Tibial artery (tissue), 4 donors: ENCODE measurements around the gene TIMM50.

ENCODE experiments used
- DNase-seq, 2 donors: peaks; one replicate each; pipeline ENCODE4 v3.0.0-alpha.2; 2019
- H3K27ac ChIP-seq, 2 donors: fragments of 200-600 bp; sonication (generic) in 1 of 2; 1 replicate in 1 of 2; 2 replicates in 1 of 2; pipeline ENCODE4 v1.5.1; 2018 to 2019; ENCODE audit warnings: mild to moderate bottlenecking in 1 of 2
- H3K27me3 ChIP-seq, 2 donors: fragments of 200-600 bp; sonication (generic) in 1 of 2; one replicate each; pipeline versions ENCODE4 v1.5.1 to v1.6.0; 2016 to 2019
- H3K36me3 ChIP-seq, 3 donors: fragments of 200-600 bp; sonication (generic) in 2 of 3; one replicate each; pipeline ENCODE4 v1.5.1; 2016 to 2019; ENCODE audit warnings: mild to moderate bottlenecking in 2 of 3
- H3K4me1 ChIP-seq, 4 donors: fragments of 200-600 bp; sonication (generic) in 2 of 4; 1 replicate in 3 of 4; 2 replicates in 1 of 4; pipeline ENCODE4 v1.5.1; 2016 to 2019
- H3K4me3 ChIP-seq, 2 donors: fragments of 200-600 bp; sonication (generic) in 1 of 2; 1 replicate in 1 of 2; 2 replicates in 1 of 2; pipeline ENCODE4 v1.5.1; 2018 to 2019; ENCODE audit warnings: mild to moderate bottlenecking in 2 of 2
- H3K9me3 ChIP-seq, 3 donors: fragments of 200-600 bp; sonication (generic) in 1 of 3; one replicate each; pipeline ENCODE4 v1.5.1; 2016 to 2019
- intact Hi-C: fragments of 100-400 bp; cut with DNase I; formaldehyde crosslinking; loops from one replicate; pipeline ENCODE4 v1.15.0; 2023; ENCODE audit warnings: low total_unique reads
- TF ChIP-seq, protein P1 (sequence below), 2 experiments: fragments of 200-600 bp in 1 of 2; fragments of 450-650 bp in 1 of 2; IDR thresholded peaks; one replicate each; pipeline ENCODE4 v1.5.1; 2017 to 2019; ENCODE audit warnings: antibody characterized with exemption in 2 of 2, mild to moderate bottlenecking in 1 of 2, moderate library complexity in 1 of 2

Gene TIMM50

DNA sequence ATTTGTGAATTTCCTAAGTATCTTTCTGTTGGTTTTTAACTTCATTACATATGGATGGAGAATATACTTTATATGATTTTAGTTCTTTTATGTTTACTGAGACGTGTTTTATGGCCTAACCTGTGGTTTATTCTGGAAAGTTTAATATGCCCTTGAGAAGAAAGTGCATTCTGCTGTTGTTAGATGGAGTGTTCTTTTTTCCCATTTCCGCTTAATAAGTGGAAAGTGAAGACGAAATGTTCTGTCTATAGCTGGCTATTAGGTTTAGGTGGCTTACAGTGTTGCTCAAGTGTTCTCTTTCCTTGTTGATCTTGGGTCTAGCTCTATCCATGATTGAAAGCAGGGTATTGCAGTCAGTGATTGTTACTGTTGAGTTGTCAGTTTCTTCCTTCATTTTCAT is 17.2 kb upstream of the TIMM50 start:
- TF ChIP-seq, protein P1, sequence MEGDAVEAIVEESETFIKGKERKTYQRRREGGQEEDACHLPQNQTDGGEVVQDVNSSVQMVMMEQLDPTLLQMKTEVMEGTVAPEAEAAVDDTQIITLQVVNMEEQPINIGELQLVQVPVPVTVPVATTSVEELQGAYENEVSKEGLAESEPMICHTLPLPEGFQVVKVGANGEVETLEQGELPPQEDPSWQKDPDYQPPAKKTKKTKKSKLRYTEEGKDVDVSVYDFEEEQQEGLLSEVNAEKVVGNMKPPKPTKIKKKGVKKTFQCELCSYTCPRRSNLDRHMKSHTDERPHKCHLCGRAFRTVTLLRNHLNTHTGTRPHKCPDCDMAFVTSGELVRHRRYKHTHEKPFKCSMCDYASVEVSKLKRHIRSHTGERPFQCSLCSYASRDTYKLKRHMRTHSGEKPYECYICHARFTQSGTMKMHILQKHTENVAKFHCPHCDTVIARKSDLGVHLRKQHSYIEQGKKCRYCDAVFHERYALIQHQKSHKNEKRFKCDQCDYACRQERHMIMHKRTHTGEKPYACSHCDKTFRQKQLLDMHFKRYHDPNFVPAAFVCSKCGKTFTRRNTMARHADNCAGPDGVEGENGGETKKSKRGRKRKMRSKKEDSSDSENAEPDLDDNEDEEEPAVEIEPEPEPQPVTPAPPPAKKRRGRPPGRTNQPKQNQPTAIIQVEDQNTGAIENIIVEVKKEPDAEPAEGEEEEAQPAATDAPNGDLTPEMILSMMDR (IDR thresholded peaks at IDR 0.05): no peak
- intact Hi-C loops: no loop called here
- H3K4me3 ChIP-seq: no peak overlapping the region
- DNase-seq: no peak
- no peak overlapping the region for H3K27ac ChIP-seq
- H3K9me3 ChIP-seq: no peaks in the 10 kb centered on the region
- H3K36me3 ChIP-seq: peaks cover 76 to 94% (median 79%) of the 10 kb centered on the region in 3 donors
- no peaks in the 10 kb centered on the region for H3K27me3 ChIP-seq
- H3K4me1 ChIP-seq: no peaks in the 10 kb centered on the region

DNA sequence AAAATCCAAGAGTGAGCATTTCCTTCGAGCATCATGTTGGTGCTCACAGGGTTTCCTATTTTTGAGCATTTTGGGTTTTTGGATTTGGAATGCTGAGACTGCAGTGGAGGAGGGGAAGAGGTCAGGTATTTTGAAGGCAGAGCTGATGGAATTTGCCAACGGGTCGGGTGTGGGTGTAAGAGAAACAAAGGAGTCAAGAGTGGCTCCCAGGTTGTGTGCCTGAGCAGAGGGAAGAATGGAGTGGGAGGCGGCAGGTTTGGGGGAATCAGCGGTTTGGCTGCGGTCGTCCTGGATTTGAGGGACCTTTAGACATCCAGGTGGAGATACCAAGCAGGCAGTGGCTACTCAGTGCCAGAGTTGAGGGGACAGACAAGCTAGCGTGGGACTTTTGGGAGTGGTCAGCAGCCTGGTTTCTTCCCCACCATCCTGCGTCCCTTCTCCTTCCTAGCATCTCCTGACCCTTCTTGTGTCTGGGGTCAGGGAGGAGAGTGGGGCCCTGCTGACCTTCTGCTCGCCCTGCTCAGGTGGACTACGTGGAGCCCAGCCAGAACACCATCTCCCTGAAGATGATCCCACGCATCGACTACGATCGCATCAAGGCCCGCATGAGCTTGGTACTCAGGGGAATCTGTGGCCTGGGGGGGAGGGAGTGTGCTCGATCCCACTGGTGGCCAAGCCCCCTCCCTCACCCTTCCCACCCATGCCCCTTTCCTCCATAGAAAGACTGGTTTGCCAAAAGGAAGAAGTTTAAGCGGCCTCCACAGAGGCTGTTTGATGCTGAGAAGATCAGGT is 14.5 kb upstream of the TIMM50 start:
- peaks cover 76 to 94% (median 79%) of the 10 kb centered on the region in 3 donors for H3K36me3 ChIP-seq
- intact Hi-C loops: no loop called here
- H3K9me3 ChIP-seq: no peaks in the 10 kb centered on the region
- no peak for DNase-seq
- H3K27ac ChIP-seq: no peak overlapping the region
- no peaks in the 10 kb centered on the region for H3K4me1 ChIP-seq
- TF ChIP-seq, protein P1 (IDR thresholded peaks at IDR 0.05): no peak
- H3K27me3 ChIP-seq: no peaks in the 10 kb centered on the region
- H3K4me3 ChIP-seq: no peak overlapping the region

DNA sequence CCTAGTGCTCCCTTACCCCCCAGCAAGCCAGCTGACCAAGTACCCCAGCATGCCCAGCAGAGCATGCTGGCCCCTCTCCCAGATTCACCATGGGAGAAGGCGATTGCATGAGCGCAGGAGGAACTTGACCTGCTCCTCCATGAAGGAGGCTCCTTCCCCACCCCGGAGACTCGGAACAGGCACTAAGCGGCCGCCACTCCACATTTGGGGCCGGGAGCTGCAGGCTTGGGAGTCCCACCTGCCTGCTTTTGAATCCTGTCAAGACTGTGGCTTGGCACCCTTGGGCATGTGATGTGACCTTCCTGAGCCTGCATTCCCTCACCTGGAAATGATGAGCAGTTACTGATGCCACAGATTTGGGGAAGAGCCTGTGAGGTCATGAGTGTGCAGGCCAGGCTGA is 12.7 kb upstream of the TIMM50 start:
- no peaks in the 10 kb centered on the region for H3K9me3 ChIP-seq
- H3K27ac ChIP-seq: no peak overlapping the region
- no peak overlapping the region for H3K4me3 ChIP-seq
- no peak for DNase-seq
- TF ChIP-seq, protein P1 (IDR thresholded peaks at IDR 0.05): no peak
- H3K27me3 ChIP-seq: no peaks in the 10 kb centered on the region
- intact Hi-C loops: no loop called here
- H3K4me1 ChIP-seq: no peaks in the 10 kb centered on the region
- H3K36me3 ChIP-seq: peaks cover 88 to 95% (median 94%) of the 10 kb centered on the region in 3 donors

DNA sequence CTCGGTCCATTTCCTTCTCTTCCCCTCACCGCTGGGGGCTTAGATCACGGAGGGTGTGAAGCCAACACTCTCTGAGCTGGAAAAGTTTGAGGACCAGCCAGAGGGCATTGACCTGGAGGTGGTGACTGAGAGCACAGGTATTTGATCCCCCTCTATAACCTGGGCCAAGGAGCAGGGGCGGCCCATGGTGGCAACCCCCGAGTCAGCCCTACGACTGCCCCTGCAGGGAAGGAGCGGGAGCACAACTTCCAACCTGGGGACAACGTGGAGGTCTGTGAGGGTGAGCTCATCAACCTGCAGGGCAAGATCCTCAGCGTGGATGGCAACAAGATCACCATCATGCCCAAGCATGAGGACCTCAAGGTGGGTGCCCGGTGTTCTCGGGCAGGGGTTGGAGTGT is 11.6 kb upstream of the TIMM50 start:
- Histone ChIP-seq H3K4me3 (no peak overlapping the region), H3K9me3 (no peaks in the 10 kb centered on the region), H3K36me3 (peaks cover 99 to 100% (median 99%) of the 10 kb centered on the region in 3 donors), H3K27ac (no peak overlapping the region), H3K27me3 (no peaks in the 10 kb centered on the region), H3K4me1 (no peaks in the 10 kb centered on the region)
- DNase-seq: no peak
- TF ChIP-seq, protein P1 (IDR thresholded peaks at IDR 0.05): no peak
- intact Hi-C loops: no loop called here

DNA sequence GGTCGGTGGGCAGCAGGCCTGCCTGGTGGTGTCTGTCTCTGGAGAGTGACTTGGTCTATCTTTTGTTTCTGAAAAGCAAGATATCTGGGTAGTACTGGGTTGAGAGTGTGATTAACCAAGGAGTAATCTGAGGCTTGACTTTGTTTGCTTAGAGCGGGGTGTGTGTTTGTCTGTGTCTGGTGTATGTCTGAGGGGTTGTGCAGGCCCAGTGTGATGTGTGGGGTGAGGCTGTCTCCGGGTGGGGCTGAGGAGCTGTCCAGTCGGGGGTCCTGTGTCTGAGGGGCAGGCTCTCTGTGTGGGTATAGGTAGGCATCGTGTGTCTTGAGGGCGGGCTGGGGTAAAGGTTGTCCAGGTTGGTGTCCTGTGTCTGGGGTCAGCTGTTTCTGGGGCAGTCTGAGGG is 11.1 kb upstream of the TIMM50 start:
- Histone ChIP-seq H3K9me3 (no peaks in the 10 kb centered on the region), H3K4me3 (no peak overlapping the region), H3K4me1 (no peaks in the 10 kb centered on the region), H3K27me3 (no peaks in the 10 kb centered on the region), H3K27ac (no peak overlapping the region), H3K36me3 (peaks cover 99 to 100% (median 100%) of the 10 kb centered on the region in 3 donors)
- no peak for DNase-seq
- TF ChIP-seq, protein P1 (IDR thresholded peaks at IDR 0.05): no peak
- intact Hi-C loops: no loop called here
